ENCODE measurements around the gene TEX101. TPM values are rescaled to one million over a fixed set of nuclear protein-coding genes. Genes with fewer than 3 reads are reported as not detected.

The TEX101 gene
- total and polyA plus RNA-seq, 4 donors = not detected

- H3K4me3 ChIP-seq (ENCODE audit: low read depth in 1 of 3, low read length in 3 of 3) = peak within 1 kb of the TSS in 1 of 3 donors; percentile 64
- H3K9me3 ChIP-seq (ENCODE audit: control insufficient read depth in 4 of 4, low read length in 3 of 4) = no peaks in the 10 kb centered on the region
- DNase-seq (ENCODE audit: low spot score) = no peak
- H3K4me1 ChIP-seq (ENCODE audit: control insufficient read depth in 4 of 4, insufficient read depth in 4 of 4, low read length in 3 of 4) = peaks cover 0 to 12% (median 7%) of the 10 kb centered on the region in 4 donors
- TF ChIP-seq SP1 (IDR thresholded peaks at IDR 0.05) (no peak), CTCF (IDR thresholded peaks at IDR 0.05; ENCODE audit: low read depth, low read length, missing input control) (no peak), NR2F2 (IDR thresholded peaks at IDR 0.05) (no peak), JUND (IDR thresholded peaks at IDR 0.05) (no peak), HNF4A (conservative IDR thresholded peaks at IDR 0.05) (no peak), FOXA1 (IDR thresholded peaks at IDR 0.05) (no peak), RAD21 (IDR thresholded peaks at IDR 0.05) (no peak), ATF3 (IDR thresholded peaks at IDR 0.05) (no peak)
- no peak within 1 kb of the TSS for H3K27ac ChIP-seq (ENCODE audit: low read depth in 1 of 2, low read length in 2 of 2)
- no peak within 1 kb of the TSS for H3K9ac ChIP-seq (ENCODE audit: low read depth in 1 of 2, low read length in 2 of 2)
- 39% methylated on average over 24 of the region's 24 CpGs for WGBS
- H3K27me3 ChIP-seq (ENCODE audit: control insufficient read depth in 4 of 4, insufficient read depth in 4 of 4, low read length in 3 of 4) = no peaks in the 10 kb centered on the region
- no peaks in the 10 kb centered on the region for H3K36me3 ChIP-seq (ENCODE audit: control insufficient read depth in 4 of 4, insufficient read depth in 3 of 4, low read depth in 1 of 4, low read length in 3 of 4)
Measured at GRCh38 chr19:43465468-43466120, 50.9 kb downstream of the TEX101 start, which contains the start of gene LYPD3. Gene LYPD3, minus strand, starts transcription at chr19:43465608. Its CDS starts 37 bp downstream, at chr19:43465571.

- Histone ChIP-seq H3K4me3 (ENCODE audit: low read depth in 1 of 3, low read length in 3 of 3) (no peak overlapping the region), H3K27ac (ENCODE audit: low read depth in 1 of 2, low read length in 2 of 2) (no peak overlapping the region), H3K9ac (ENCODE audit: low read depth in 1 of 2, low read length in 2 of 2) (no peak overlapping the region), H3K27me3 (ENCODE audit: control insufficient read depth in 4 of 4, insufficient read depth in 4 of 4, low read length in 3 of 4) (no peaks in the 10 kb centered on the region), H3K36me3 (ENCODE audit: control insufficient read depth in 4 of 4, insufficient read depth in 3 of 4, low read depth in 1 of 4, low read length in 3 of 4) (no peaks in the 10 kb centered on the region), H3K9me3 (ENCODE audit: control insufficient read depth in 4 of 4, low read length in 3 of 4) (no peaks in the 10 kb centered on the region), H3K4me1 (ENCODE audit: control insufficient read depth in 4 of 4, insufficient read depth in 4 of 4, low read length in 3 of 4) (peaks cover 0 to 12% (median 7%) of the 10 kb centered on the region in 4 donors)
- WGBS = 97% methylated on average over 1 of the region's 1 CpG
- TF ChIP-seq FOXA1 (IDR thresholded peaks at IDR 0.05) (no peak), CTCF (IDR thresholded peaks at IDR 0.05; ENCODE audit: low read depth, low read length, missing input control) (no peak), GABPA (IDR thresholded peaks at IDR 0.05 in 1 of 2, conservative IDR thresholded peaks at IDR 0.05 in 1 of 2) (no peak), EGR1 (IDR thresholded peaks at IDR 0.05; ENCODE audit: low read depth in 2 of 2) (no peak), MAX (IDR thresholded peaks at IDR 0.05) (no peak)
- DNase-seq (ENCODE audit: low spot score) = no peak
Measured at GRCh38 chr19:43466793-43467192, 52.1 kb downstream of the TEX101 start.

GRCh38 chr19:43467276-43467675 lies 52.6 kb downstream of the TEX101 start:
- H3K4me1 ChIP-seq (ENCODE audit: control insufficient read depth in 4 of 4, insufficient read depth in 4 of 4, low read length in 3 of 4) = peaks cover 0 to 12% (median 7%) of the 10 kb centered on the region in 4 donors
- no peaks in the 10 kb centered on the region for H3K27me3 ChIP-seq (ENCODE audit: control insufficient read depth in 4 of 4, insufficient read depth in 4 of 4, low read length in 3 of 4)
- H3K4me3 ChIP-seq (ENCODE audit: low read depth in 1 of 3, low read length in 3 of 3) = no peak overlapping the region
- no peaks in the 10 kb centered on the region for H3K36me3 ChIP-seq (ENCODE audit: control insufficient read depth in 4 of 4, insufficient read depth in 3 of 4, low read depth in 1 of 4, low read length in 3 of 4)
- 85% methylated on average over 6 of the region's 6 CpGs for WGBS
- no peaks in the 10 kb centered on the region for H3K9me3 ChIP-seq (ENCODE audit: control insufficient read depth in 4 of 4, low read length in 3 of 4)
- no peak overlapping the region for H3K9ac ChIP-seq (ENCODE audit: low read depth in 1 of 2, low read length in 2 of 2)
- no peak overlapping the region for H3K27ac ChIP-seq (ENCODE audit: low read depth in 1 of 2, low read length in 2 of 2)
- no peak for DNase-seq (ENCODE audit: low spot score)
- TF ChIP-seq NR2F2 (IDR thresholded peaks at IDR 0.05) = no peak
- no peak for TF ChIP-seq GABPA (IDR thresholded peaks at IDR 0.05 in 1 of 2, conservative IDR thresholded peaks at IDR 0.05 in 1 of 2)
- no peak for TF ChIP-seq YY1 (IDR thresholded peaks at IDR 0.05)
- no peak for TF ChIP-seq SP1 (IDR thresholded peaks at IDR 0.05)
- no peak for TF ChIP-seq JUND (IDR thresholded peaks at IDR 0.05)
- no peak for TF ChIP-seq CTCF (IDR thresholded peaks at IDR 0.05; ENCODE audit: low read depth, low read length, missing input control)
